GM12872 (cell line): ENCODE measurements around the gene MAP4K4.

Experiments used
- CTCF ChIP-seq: IDR thresholded peaks from 3 replicates; pipeline ENCODE4 v1.5.1; 2011; ENCODE audit warnings: low read depth, mild to moderate bottlenecking, low read length, moderate library complexity; ENCODE audit not compliant: insufficient read depth

Gene MAP4K4

GRCh38 chr2:101879466-101879865, 182.0 kb downstream of the MAP4K4 start:
- no peak for TF ChIP-seq CTCF

- TF ChIP-seq CTCF: no peak
Measured at GRCh38 chr2:101881131-101881530, 183.6 kb downstream of the MAP4K4 start.

- no peak for TF ChIP-seq CTCF
Measured at GRCh38 chr2:101882769-101883307, 185.3 kb downstream of the MAP4K4 start.

GRCh38 chr2:101883860-101884259, 186.4 kb downstream of the MAP4K4 start:
- peak; percentile 60 for TF ChIP-seq CTCF

- no peak for TF ChIP-seq CTCF
Measured at GRCh38 chr2:101884423-101884822, 186.9 kb downstream of the MAP4K4 start.

GRCh38 chr2:101887328-101887727, 189.8 kb downstream of the MAP4K4 start:
- no peak for TF ChIP-seq CTCF

GRCh38 chr2:101889460-101890098, 192.1 kb downstream of the MAP4K4 start:
- TF ChIP-seq CTCF: no peak
